Stimulated activated CD8-positive, alpha-beta memory T cell treated with anti-CD3 and anti-CD28 coated beads, Interleukin-2, amount 100 ng/mL, for 48 hours (primary cell): ENCODE measurements around the gene PAIP1.
A peak's percentile ranks its signal among the peaks of the same experiment; 100 is the strongest.
"Not testable (repeated sequence)": the region's sequence is repeated elsewhere in the genome, so short reads cannot be mapped to it uniquely, and the experiment has no call there.

ENCODE experiments used
- DNase-seq, 2 donors: peaks; one replicate each; pipeline ENCODE4 v3.0.0-alpha.2; 2020; ENCODE audit warnings: low read depth in 2 of 2

Gene PAIP1

GRCh38 chr5:43556857-43557542 is at the start of gene PAIP1:
TSS of gene PAIP1 (minus strand) at chr5:43557077. CDS start at chr5:43556846, 231 bp downstream.
- DNase-seq, result peak; percentile 70 to 77

- no peak for DNase-seq
Observed at GRCh38 chr5:43606351-43606750, 49.5 kb upstream of the PAIP1 start.

- no peak for DNase-seq
Observed at GRCh38 chr5:43604699-43605098, 47.8 kb upstream of the PAIP1 start.

- peak; percentile 38 to 56 for DNase-seq
Observed at GRCh38 chr5:43603344-43604217, 46.7 kb upstream of the PAIP1 start.

GRCh38 chr5:43602461-43603343 is 45.8 kb upstream of the PAIP1 start, which contains the start of gene NNT:
TSS of gene NNT (plus strand) at chr5:43603180. CDS start at chr5:43609196, 6,016 bp downstream.
- peak; percentile 66 to 72 for DNase-seq

GRCh38 chr5:43601454-43602260 is 44.8 kb upstream of the PAIP1 start:
- no peak for DNase-seq

- not testable (repeated sequence) for DNase-seq
Observed at GRCh38 chr5:43598927-43599326, 42.0 kb upstream of the PAIP1 start.

GRCh38 chr5:43592363-43592762 is 35.5 kb upstream of the PAIP1 start:
- DNase-seq, result no peak

- DNase-seq, result no peak
Observed at GRCh38 chr5:43590700-43591099, 33.8 kb upstream of the PAIP1 start.

- no peak for DNase-seq
Observed at GRCh38 chr5:43589310-43589709, 32.4 kb upstream of the PAIP1 start.

- DNase-seq, result no peak
Observed at GRCh38 chr5:43588842-43589241, 32.0 kb upstream of the PAIP1 start.

- DNase-seq, result no peak
Observed at GRCh38 chr5:43584166-43584699, 27.4 kb upstream of the PAIP1 start.

- no peak for DNase-seq
Observed at GRCh38 chr5:43583724-43584123, 26.8 kb upstream of the PAIP1 start.

- DNase-seq, result no peak
Observed at GRCh38 chr5:43582082-43583005, 25.5 kb upstream of the PAIP1 start.

GRCh38 chr5:43581398-43581797 is 24.5 kb upstream of the PAIP1 start:
- DNase-seq, result no peak

- not testable (repeated sequence) for DNase-seq
Observed at GRCh38 chr5:43580402-43581210, 23.7 kb upstream of the PAIP1 start.

GRCh38 chr5:43573058-43573457 is 16.2 kb upstream of the PAIP1 start:
- DNase-seq, result no peak

GRCh38 chr5:43572357-43572756 is 15.5 kb upstream of the PAIP1 start:
- DNase-seq, result no peak

GRCh38 chr5:43571237-43571636 is 14.4 kb upstream of the PAIP1 start:
- no peak for DNase-seq
